Endometrium (tissue), 2 donors: ENCODE measurements around the gene SIM1.

Source experiments
- FAIRE-seq: peaks from 2 replicates; lab custom pipeline; 2012; peaks lifted over from hg19 to GRCh38; lab: Jason Lieb, UNC
- donor health status: control.
- donor health status: control.

Gene SIM1

DNA sequence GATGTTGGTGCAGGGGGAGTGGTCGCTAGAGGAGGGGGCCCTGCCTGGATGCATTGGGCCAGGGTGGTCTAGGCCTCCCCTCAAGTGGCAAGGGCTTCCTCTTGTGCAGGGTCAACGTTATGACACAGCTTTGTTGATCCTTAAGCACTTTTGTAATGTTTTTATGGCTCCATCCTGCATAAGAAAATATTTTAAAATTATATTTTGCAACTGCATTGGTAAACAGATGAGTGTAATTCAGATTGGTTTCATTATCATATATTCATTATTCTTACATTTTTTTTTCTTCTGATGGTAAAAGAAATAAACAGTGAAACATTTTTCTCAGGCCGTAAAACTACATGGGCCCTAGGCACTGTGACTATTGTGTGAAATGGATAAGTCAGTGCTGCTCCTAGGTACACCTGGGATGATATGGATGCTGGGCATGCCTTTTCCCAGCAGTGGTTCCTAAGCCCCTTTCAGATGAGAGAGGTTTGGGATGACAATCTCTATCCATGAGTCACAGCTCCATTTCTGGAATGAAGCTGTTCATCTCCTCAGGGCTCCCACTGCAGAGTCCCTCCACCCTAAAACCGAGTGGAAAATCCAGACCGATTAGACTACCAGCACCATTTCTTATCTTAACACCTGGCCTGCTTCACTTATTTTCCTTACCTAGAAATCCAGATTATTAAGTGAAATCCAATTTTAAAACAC lies 5.8 kb upstream of the SIM1 start:
- no peak for FAIRE-seq

DNA sequence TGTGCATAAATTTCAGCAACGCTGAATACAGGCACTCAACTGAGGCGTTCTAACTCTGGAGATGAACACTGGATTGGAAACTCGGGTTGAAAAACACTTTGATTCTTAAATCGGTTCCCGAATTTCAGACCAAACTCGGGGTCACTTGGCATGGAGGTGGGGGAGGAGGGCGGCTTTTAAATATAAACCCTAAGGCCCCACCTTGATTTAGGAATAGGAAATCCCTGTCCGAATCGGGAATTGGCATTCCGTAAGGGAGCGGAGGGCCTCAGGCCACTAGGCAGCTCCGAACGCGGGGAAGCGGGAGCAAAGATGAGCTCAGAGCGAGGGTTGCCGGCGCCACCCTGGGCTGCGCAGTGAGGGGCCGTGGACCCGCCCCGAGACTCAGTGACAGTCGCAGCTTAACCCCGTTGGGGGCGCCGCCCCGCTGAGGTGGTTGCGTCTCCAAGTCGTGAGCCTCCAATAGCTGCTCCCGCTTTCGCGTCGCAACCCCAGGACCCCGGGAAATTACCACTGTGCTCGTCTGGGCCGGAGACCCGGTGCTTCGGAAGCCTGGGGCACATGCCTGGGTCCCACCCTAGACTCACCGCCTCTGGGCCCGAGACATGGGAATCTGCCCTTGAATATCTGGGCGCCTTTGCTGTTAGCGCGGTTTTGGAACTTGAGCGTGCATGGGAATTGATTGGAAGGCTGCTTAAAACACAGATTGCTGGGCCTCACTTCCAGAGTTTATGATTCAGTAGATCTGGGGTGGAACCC lies 4.6 kb upstream of the SIM1 start:
- FAIRE-seq, result no peak

DNA sequence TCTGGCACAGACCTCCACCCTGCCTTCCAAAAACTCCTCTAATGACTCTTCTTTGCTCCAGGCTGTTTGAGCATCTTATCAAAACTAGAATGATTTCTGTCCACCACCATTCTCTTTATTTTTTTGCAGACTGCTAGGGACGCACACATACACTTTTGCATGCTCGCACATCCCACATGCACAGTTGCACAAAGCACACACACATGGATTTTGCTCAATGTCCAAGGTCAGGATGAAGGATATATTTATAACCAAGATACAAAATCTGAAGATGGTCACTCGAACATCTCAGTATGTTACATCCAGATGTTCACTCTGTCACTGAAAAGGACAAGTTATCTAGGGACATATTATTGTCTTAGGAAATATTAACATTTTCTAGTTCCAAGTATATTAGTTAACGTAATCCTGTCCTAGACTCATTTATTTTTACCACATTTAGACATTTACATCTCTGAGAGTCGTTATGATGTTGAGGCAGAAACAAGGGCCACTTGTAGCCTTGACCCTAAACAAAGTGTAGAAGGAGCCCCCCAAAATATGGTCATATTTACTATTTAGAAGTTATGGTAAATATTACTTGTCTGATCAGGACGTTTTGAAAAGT lies 3.4 kb upstream of the SIM1 start:
- FAIRE-seq, result no peak

DNA sequence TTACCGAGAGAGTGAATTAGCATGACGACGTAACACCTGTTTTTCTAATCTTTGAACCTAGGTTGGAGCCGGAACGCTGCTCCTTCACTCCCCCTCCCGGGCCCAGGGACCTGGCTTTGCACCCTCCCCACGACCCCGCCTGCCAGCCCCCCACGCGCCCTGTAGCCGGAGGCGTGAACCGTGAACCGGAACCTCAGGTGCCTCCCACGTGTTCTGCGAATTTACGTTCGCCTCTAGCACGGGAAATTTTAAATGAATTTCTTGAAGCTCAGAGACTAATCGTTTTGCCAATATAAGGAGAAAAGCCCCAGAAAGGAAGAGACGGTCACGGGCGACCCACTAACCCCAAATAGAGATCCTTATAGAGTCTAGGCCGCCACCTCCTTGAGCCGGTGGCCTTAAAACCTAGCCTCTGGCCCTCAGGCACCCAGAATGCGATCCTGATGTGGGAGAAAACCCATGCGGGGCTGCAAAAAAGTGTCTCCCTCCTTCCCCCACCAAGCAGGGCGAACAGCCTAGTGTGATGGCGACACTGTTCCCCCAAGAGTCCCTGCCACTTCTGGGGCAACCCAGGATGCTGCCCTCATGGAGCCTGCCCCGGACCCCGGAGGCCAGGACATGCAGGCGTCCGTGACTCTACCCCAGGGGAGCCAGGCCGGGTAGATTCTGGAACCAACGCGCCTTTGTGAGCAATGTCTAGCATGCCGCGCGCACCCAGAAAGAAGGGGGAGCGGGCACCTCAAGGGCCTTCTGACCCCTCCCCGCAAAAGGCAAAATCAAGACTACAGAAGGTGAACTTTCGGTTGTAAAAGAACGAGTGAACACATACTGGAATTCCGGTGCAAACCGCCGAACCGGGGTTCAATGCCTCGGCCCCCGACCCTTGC lies 2.7 kb upstream of the SIM1 start:
- FAIRE-seq, result no peak

DNA sequence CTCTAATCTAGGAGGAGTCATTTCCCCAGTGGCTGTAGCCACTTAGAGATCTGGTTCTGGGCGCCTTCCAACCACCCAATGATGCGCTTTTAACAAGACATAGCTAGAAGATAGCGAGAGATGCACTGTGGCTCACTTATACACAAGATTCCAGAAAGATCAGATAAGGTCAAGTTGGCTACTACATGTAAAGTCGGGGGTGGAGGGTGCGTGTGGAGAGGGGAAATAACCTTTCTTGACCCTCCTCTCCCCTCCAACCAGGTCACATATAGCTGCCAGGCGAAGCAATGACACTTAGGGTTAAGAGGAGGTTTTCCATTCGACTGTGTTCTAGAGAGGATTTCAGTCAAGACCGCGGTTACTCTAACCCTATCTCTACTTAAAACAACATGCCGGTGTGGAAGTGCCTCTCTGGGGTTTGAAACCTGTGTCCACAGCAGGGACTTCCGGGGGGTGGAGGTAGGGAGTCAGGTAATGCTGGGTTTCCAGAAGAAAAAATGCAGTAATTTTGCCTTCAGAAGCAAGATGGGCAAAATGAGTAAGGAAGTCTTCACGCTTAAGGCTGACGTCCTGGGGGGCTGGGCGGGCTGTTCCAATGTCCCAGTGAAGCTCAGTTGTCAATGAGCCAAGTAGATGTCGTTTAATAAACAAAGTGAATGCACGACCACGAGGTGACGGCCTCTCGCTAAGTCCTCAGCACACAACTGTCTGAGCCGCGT lies 1.8 kb upstream of the SIM1 start:
- no peak for FAIRE-seq

DNA sequence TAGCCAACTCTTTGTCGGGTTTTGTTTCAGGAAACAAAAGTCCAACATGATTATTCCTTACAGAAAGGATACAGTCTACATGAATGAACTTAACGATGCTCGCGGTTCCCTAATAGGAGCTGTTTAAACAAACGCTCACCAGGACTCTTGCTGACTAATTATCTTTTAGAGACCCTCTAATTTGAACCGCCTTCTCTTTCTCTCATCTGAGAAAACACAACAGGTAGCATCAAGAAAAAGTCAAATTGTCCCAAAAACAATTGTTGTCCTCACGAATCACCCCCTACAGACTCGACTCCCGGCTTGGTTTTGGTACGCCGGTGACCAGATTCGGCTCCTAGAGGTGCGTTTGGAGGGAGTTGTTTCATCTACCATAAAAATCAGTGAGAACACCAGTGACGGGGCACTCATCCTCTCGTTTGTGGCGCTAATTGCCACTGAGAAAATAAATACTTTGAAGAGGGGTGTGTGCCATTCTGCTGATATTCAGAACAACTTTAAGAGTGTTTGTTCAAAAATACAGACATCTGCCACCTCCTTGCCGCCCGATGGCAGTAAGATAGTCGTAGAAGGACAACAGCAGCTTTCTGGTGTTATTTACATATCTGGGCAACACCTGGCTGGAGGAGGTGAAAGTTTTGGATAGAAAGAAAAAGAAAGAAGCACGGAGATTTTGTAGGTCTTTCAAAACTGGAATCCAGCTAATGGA lies 1.1 kb upstream of the SIM1 start:
- no peak for FAIRE-seq

DNA sequence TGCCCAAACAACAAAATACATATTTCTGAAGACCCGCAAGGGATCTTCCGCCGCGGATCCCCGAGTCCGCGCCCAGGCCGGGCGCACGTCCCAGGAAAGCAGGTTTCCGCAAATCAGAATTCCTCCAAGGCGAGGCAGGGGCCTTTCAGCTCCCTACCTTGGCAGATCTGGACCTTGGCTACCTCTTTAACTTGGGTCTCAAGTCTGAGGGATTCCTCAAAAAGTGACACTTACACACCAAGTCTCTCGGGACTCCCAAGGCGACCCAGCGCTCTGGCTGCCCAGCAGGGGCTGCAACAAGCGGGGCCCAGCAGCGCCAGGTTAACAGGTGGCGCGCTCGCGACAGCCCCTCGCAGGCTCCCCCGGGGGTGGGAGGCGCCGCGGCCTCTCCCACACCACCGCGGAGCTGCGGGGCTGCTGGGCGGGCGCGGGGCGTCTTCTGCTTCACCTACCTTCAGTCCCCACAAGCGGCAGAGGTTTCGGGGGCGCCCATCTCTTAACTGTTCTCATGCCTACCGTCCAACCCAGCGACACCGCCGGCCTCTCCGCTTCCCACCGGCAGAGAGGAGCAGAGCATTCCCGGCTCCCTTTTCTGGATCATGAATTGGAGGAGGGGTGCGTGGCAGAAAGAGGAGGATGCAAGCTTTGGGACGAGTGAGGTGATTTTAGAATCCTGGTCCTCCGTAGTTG lies 414 bp downstream of the SIM1 start:
- FAIRE-seq, result no peak

DNA sequence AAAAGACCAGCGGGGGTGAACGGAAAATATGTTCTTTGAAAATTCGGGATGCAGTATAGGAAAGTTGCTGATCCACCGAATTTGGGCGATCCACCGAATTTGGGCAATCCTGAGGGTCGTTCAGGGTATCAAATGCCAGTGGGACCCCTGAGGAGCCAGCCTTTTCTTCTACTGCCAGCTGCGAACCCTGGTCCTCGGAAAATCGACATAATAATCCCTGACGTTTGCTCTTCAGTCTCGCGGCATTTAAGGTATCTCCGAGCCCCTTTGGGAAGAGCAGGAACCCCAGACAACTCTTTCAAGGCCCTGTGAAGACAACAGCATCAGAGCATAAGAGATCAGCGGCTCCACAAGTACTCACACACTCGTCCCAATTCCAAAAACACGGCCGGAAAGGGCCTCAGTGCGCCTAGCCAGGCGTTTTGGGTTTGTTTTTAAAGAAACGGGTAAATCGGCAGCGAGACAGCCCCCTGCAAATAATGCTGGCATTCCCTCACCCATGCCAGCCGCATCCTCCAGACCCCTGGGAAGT lies 1.0 kb downstream of the SIM1 start:
- no peak for FAIRE-seq

DNA sequence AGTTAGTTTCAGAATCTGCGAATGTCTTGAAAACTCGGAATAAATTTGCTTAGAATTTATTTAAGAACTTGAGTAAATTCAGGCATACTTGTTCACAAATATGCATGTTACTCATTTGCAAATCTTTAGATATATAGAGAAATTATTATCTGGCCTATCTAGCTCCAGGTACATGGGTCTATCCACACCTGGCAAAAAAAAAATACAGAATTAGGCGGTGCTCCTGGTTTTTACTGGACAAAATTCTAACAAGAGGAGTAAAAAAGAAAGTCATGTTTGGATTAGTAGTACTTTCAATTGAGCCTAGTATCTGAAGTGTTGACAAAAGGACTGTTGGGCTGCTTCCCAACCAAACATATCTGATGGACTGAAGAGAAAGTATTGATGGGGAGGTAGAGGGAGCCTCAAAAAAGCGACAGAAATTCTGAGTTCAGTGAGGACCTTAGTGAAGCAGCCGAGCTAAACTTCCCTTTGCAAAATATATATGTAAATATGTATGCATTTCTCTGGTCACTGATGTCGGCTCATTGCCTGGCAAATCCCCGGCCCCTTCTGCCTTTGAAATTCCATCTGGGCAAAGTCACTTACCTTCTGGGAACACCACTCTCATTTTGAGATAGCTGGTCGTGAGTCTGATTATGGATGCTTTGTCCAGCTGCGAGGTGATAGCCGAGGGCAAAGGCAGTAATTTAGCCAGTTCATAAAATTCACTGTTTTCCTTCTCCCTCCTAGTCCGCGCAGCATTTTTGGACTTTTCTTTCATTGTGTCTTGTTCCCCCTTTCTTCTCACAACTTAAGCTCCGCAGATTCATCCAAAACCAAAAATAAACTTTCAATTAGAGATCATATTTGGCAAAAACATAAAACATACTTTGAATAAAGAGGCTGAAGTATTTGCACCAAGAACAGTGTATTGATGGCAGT lies 1.8 kb downstream of the SIM1 start:
- FAIRE-seq, result no peak

DNA sequence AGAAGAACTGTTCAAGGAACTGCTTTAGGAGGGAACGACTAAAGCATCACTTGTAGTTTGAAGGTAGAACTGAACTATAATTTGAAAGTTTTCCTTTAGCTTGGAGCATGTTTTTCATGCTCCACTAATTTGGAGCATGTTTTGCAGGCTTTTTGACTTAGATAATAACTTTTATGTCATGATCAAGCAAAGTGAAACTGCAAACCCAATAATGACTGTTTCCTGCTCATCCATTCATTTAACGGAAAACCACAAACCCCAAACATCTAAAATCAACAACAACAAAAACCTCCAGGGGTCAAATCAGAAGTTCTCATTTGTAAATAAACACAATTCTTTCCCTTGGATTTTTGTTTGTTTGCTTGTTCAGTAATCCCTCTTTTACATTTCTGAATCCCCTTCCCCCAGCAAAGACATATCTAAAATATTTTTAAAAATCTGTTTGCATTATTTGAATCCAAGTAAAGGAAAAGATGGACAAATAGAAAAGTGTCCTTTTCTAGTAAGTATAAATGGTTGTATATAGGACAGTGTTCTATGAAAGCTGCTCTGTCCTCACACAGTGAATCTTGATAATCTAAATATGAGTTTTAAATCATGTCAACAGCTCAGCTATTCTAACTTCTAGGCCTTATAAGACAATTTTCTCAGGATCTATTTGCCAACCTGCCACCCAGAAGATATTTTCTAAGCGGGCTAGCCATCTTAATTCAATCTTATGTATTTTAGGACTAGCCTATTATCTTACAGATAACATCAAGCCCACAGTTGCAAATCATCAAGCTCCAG lies 2.6 kb downstream of the SIM1 start:
- no peak for FAIRE-seq

DNA sequence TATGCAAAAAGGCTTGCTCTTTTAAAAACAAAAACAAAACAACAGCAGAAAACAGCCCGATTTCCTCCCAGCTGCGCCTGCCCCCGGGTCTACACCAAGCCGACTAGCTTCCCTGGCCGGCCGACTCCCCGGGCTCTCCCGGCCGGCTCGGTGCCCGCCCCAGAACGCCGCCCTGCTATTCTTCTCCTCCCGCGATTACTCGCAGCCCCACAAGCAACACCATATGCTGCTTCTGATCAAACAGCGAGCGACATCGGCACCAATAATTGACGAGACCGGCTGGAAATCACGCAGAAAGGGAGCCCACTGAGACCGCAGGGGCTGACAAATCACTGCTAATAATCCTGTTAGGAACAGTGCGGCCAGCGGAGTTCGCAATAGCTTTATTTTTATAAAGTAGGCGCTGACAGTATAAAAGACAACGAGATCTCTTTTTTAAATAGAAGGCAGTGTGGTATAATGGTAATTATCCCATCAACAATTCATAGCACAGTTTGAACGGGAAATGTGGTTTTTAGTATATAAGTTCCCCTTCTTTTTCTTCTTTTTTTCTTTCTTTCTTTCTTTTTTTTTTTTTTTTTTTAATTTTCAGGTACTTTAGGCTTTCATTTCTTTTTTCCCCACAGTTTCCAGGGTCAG lies 3.3 kb downstream of the SIM1 start:
- no peak for FAIRE-seq

DNA sequence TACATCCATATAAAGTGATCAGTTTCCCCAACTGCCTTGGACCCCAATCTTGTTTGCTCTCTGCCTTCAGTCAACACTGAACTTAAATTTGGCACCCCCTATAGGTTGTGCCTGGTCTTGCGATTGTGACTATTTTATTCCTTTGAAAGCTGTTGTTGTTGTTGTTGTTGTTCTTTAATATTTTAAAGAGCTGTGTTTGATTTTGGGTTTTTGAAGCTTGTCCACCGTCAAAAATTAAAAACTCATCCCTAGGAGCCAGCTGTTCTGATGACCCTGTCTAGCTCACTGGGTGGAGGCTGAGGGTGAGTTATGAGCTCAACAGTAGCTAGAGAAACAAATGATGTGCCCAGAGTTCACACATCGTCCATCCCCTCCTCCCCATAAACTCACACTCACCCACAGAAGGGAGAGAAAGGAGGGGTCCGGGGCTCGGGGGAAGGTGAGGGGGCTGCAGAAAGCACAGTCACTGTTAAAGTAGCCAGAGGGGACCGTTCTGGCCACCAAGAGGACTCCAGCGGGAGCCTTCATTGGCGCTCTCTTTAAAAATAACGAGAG lies 4.0 kb downstream of the SIM1 start:
- no peak for FAIRE-seq

DNA sequence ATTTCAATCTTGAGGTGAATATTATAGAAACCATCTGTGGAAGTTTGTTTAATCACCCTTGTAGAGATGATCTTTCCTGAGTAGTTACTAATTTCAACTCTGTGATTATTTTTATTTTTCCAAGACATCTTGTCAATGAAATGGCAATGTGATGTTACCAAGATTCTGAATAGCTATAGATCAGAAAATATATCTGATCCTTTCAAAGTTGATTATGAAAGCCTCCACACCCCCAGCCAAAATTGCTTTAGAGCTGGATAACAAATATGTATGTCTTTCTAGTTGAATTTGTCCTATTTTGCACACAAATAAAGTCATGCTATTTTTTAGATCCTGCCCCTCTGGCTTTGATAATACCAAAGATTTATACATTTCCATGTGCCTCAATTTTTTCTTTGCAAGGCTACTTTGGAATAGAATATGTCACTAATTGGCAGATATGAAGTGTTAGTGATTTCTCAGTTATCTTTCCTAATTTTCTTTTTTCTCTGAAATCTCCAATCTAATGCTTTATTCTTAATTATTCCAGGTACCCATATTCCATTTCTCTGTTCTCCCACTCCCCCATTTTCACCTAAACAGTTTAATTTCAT lies 5.0 kb downstream of the SIM1 start:
- no peak for FAIRE-seq

DNA sequence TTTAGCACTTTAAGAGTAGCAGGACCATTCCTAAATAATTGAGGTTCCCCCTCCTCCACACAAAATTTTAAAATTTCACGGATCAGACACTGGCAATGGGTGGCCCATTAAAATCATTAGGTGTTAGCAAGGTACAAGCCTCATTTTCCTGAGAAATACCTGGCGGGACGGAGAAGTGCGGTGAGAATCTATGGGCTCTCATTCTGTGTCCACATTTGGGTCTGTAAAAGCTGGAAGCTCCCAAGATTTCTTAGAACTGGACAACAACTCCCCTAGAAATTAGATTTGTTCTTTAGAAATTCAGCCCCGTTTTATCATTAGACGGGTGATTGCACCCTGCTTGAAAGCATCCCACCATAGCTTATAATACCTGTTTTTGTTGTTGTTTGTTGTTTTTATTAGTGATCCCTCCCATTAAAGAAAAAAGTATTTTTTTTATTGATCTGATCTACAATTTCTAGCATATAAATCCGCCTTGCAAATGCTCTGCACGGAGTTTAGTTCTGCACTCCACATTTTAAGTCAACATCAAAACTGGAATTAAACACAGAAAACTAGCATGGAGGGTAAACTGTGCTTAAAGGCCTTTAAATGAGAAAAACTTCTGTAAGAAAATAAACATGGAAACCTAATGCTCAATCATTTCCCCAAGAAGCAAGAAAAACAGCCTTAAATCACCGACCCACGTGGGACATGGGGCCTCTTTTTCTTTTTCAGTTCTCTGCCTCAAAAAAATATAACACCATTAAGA lies 5.7 kb downstream of the SIM1 start:
- FAIRE-seq, result no peak

DNA sequence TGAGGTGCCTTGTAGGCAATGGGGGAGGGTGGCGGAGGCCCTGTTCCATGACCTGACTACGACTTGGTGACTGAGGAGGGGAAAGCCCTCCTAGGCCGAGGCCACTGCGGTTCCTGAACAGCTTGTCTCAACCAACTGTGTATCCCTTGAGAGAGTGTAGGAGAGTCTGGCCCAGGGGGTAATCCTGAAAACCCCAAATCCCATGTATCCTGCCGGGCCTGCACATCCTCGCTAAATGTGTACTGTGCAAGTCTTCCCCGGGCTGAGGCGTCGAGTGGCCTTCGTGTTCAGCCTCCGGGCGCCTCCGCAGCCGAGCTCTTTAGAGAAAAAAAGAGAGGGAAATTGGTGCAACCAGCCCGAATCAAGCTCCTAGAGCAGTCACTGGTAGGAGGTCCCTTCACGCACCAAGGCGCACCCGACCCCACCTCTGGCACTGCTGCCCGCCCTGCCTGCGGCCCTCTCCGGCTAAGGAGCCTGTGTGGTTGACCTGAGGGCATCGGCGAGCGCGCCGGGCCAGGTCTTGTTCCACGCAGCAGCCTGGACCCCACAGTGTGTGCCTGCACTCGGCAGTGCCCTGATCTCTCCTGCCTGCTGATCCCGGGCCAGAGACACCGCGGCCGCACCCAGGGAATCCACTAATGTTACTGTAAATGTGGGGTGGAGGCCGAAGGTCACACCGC lies 7.3 kb downstream of the SIM1 start:
- no peak for FAIRE-seq

DNA sequence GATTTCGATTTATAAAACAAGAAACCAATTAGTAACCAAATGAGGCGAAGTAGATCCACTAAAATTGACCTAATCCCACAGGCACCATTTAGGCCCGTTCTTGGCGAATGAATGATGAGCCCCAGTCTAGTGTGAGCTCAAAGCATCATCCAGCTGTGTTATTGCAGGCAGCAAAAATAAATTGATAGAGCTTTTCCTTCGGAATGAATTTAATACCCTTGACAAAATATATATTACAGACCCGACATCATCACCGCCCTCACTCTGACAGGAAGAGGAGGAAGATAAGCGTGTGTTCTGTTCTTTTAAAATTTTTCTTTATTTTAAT lies 7.8 kb downstream of the SIM1 start:
- FAIRE-seq, result no peak
